MM.1S (cell line): ENCODE results near the gene TPM1.

Source experiments
- EZH2 ChIP-seq: fragments of 300-600 bp; sonication (generic); optimal IDR thresholded peaks from 2 replicates; pipeline ENCODE3; 2017; ENCODE audit warnings: low read depth, mild to moderate bottlenecking, antibody characterized with exemption, low read length, mixed read lengths
- EZH2phosphoT487 ChIP-seq: fragments of 300-600 bp; sonication (generic); IDR thresholded peaks from 2 replicates; pipeline ENCODE4 v1.6.1; 2018; ENCODE audit warnings: antibody characterized with exemption, low read length
- TF ChIP-seq, protein P1 (sequence below): fragments of 300-600 bp; sonication (generic); IDR thresholded peaks from 2 replicates; pipeline ENCODE4 v1.5.1; 2016; ENCODE audit warnings: antibody characterized with exemption, low read length, mixed read lengths

DNA sequence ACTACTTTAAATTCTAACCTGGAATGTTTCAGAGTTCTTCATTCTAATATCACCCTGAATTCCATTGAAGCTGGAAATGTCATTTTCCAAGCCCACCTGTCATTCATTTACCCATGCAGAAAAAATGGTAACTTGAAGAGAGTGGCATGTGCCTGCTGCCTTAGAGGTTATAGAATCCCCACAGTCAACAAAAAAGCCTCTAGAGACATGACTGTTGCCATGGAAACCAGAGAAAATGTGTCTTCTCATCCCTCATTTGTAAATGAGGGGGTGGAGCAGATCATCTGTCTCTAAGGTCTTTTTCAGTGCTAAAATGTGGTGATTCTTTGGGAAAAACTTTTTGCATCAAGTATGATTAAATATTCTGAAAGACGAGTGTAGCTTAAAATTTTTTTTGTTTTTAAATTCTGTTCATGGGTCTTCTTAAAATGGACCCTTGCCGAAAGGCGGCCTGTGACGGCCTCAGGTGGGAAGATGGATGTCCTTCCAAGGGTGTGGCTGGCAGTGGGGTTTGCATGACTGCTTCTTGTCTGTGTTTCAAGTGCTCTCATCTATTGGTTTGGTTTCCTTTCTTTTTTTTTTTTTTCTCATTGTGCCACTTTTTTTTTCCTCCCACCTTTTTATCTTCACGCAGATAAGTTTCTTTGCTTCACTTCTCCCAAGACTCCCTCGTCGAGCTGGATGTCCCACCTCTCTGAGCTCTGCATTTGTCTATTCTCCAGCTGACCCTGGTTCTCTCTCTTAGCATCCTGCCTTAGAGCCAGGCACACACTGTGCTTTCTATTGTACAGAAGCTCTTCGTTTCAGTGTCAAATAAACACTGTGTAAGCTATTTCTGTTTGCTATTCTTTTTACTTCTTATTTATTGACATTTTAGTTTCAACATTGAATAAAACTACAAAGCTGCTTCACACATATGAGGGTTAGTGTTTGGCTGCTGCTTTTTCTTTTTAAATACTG is 23.0 kb downstream of the TPM1 start:
- TF ChIP-seq, protein P1, sequence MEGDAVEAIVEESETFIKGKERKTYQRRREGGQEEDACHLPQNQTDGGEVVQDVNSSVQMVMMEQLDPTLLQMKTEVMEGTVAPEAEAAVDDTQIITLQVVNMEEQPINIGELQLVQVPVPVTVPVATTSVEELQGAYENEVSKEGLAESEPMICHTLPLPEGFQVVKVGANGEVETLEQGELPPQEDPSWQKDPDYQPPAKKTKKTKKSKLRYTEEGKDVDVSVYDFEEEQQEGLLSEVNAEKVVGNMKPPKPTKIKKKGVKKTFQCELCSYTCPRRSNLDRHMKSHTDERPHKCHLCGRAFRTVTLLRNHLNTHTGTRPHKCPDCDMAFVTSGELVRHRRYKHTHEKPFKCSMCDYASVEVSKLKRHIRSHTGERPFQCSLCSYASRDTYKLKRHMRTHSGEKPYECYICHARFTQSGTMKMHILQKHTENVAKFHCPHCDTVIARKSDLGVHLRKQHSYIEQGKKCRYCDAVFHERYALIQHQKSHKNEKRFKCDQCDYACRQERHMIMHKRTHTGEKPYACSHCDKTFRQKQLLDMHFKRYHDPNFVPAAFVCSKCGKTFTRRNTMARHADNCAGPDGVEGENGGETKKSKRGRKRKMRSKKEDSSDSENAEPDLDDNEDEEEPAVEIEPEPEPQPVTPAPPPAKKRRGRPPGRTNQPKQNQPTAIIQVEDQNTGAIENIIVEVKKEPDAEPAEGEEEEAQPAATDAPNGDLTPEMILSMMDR = no peak
- TF ChIP-seq EZH2 = no peak
- no peak for TF ChIP-seq EZH2phosphoT487
